HEK293T (cell line): Measurements from ENCODE around the gene TRABD2B.

Experiments
- CTCF ChIA-PET: fragments of 350-600 bp; formaldehyde crosslinking; extraction: SDS; loops from one replicate; lab custom pipeline; 2021; ENCODE audit warnings: antibody characterized with exemption, inconsistent platforms; lab: Yijun Ruan, JAX
- POLR2A ChIA-PET: fragments of 350-600 bp; formaldehyde crosslinking; extraction: SDS; loops from one replicate; lab custom pipeline; 2020; ENCODE audit warnings: antibody characterized with exemption, inconsistent platforms; lab: Yijun Ruan, JAX
- DNase-seq: peaks from one replicate; pipeline ENCODE4 v3.0.0; 2012; ENCODE audit warnings: mixed read lengths; ENCODE audit errors: extremely low spot score
- ARNT ChIP-seq: fragments of 450-650 bp; IDR thresholded peaks from 2 replicates; pipeline ENCODE4 v1.6.1; 2017; ENCODE audit warnings: mild to moderate bottlenecking
- BHLHE40 ChIP-seq: fragments of 450-650 bp; IDR thresholded peaks from 2 replicates; pipeline ENCODE4 v1.6.1; 2016; ENCODE audit warnings: mild to moderate bottlenecking, moderate library complexity, borderline replicate concordance
- CTBP1 ChIP-seq: fragments of 450-650 bp; IDR thresholded peaks from 2 replicates; pipeline ENCODE4 v1.6.1; 2016; ENCODE audit warnings: borderline replicate concordance
- ELF4 ChIP-seq: fragments of 450-650 bp; IDR thresholded peaks from 2 replicates; pipeline ENCODE4 v1.6.1; 2017; ENCODE audit warnings: antibody characterized with exemption
- FOXA1 ChIP-seq: fragments of 450-650 bp; IDR thresholded peaks from 2 replicates; pipeline ENCODE4 v1.6.1; 2016; ENCODE audit warnings: mild to moderate bottlenecking
- FOXK2 ChIP-seq: fragments of 450-650 bp; IDR thresholded peaks from 2 replicates; pipeline ENCODE4 v1.6.1; 2016; ENCODE audit warnings: mild to moderate bottlenecking
- FOXM1 ChIP-seq: fragments of 450-650 bp; IDR thresholded peaks from 2 replicates; pipeline ENCODE4 v1.6.1; 2017; ENCODE audit warnings: mild to moderate bottlenecking, borderline replicate concordance
- HDGF ChIP-seq: fragments of 450-650 bp; IDR thresholded peaks from 2 replicates; pipeline ENCODE4 v1.6.1; 2017; ENCODE audit warnings: antibody characterized with exemption, borderline replicate concordance
- L3MBTL2 ChIP-seq: fragments of 450-650 bp; conservative IDR thresholded peaks from 2 replicates; pipeline ENCODE4 v1.6.1; 2016; ENCODE audit warnings: mild to moderate bottlenecking
- LEF1 ChIP-seq: fragments of 450-650 bp; IDR thresholded peaks from 2 replicates; pipeline ENCODE4 v1.6.1; 2017; ENCODE audit warnings: mild to moderate bottlenecking, borderline replicate concordance
- NFRKB ChIP-seq: fragments of 450-650 bp; IDR thresholded peaks from 2 replicates; pipeline ENCODE4 v1.6.1; 2016; ENCODE audit warnings: mild to moderate bottlenecking, moderate library complexity
- SP1 ChIP-seq: fragments of 450-650 bp; IDR thresholded peaks from 2 replicates; pipeline ENCODE4 v1.6.1; 2017
- SUZ12 ChIP-seq: fragments of 450-650 bp; IDR thresholded peaks from 2 replicates; pipeline ENCODE4 v1.6.1; 2016; ENCODE audit warnings: mild to moderate bottlenecking
- TARDBP ChIP-seq: fragments of 450-650 bp; IDR thresholded peaks from 2 replicates; pipeline ENCODE4 v1.6.1; 2016
- ZNF384 ChIP-seq: fragments of 450-650 bp; IDR thresholded peaks from 2 replicates; pipeline ENCODE4 v1.6.1; 2016
- TF ChIP-seq, protein P1 (sequence below): fragments of 450-650 bp; IDR thresholded peaks from 2 replicates; pipeline ENCODE4 v1.6.1; 2016

Gene TRABD2B

DNA sequence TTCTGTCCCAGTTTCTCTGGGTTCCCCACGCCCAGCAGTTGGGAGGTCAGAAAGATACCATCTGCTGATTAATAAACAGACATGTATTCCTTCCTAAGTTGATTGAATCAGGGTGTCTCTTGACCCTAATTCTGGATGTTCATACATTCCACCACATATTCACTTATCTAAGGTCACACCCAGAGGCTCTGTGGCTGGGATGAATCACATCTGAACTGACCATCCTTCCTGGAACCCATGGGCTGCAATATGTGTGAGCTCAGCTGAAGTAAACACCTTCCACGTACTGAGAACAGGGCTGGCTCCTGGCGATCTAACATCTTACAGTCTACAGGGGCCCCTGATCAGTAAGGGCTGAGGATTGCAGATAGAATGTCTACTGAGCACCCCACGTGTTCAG is 20.5 kb upstream of the TRABD2B start:
- DNase-seq = no peak
- CTCF ChIA-PET = interaction anchor here (1.2 to 1.5 kb wide), 2 partner anchors 9 to 42 kb away, joined by 3 to 4 read pairs; no protein-coding TSS in a partner anchor
- POLR2A ChIA-PET = no interaction called here
- TF ChIP-seq LEF1 (no peak), ELF4 (no peak), BHLHE40 (no peak), NFRKB (no peak), L3MBTL2 (no peak), TARDBP (no peak), CTBP1 (no peak), FOXK2 (no peak), SP1 (no peak), ARNT (no peak), FOXM1 (no peak), FOXA1 (no peak), SUZ12 (no peak)
- TF ChIP-seq, protein P1, sequence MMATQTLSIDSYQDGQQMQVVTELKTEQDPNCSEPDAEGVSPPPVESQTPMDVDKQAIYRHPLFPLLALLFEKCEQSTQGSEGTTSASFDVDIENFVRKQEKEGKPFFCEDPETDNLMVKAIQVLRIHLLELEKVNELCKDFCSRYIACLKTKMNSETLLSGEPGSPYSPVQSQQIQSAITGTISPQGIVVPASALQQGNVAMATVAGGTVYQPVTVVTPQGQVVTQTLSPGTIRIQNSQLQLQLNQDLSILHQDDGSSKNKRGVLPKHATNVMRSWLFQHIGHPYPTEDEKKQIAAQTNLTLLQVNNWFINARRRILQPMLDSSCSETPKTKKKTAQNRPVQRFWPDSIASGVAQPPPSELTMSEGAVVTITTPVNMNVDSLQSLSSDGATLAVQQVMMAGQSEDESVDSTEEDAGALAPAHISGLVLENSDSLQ = no peak

DNA sequence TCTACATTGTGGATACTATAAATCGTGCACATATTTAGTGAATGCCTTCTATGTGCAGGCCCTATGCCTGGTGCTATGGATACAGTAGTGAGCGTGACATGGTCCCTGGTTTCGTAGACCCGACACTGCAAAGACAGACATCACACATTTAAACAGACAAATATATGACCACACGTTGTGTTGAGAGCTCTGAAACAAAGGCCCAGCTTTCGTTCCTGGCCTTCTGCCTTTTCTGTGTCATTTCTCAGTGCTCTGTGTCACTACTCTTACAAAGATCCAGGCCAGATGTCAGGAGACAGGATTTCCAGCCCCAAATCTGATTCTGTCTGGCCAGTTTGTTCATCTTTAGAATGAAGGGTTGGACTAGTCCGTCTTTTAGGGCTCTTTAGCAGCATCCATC is 19.3 kb upstream of the TRABD2B start:
- CTCF ChIA-PET = interaction anchor here (1.5 kb wide), 1 partner anchor 41 kb away, joined by 4 read pairs; no protein-coding TSS in a partner anchor
- POLR2A ChIA-PET = no interaction called here
- no peak for TF ChIP-seq BHLHE40
- no peak for DNase-seq

DNA sequence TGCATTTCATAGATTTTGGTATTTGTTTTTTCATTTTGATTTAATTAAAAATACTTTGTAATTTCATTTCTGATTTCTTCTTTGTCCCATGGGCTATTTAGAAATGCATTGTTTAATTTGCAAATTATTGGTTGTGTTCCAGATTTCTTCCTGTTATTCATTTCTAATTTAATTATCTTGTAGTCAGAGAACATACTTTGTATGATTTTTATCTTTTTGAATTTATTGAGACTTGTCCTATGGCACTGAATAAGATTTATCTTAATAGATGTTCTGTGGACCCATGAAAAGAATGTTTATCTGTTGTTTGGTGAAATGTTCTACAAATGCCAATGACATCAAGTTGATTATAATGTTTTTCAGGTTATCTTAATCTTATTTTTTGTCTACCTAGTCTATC is 16.1 kb upstream of the TRABD2B start:
- ChIA-PET POLR2A (no interaction called here), CTCF (no interaction called here)
- TF ChIP-seq TARDBP (no peak), CTBP1 (no peak), SP1 (no peak), BHLHE40 (no peak), NFRKB (no peak), LEF1 (no peak), ELF4 (no peak), HDGF (no peak), ZNF384 (no peak), FOXM1 (no peak), SUZ12 (no peak), FOXK2 (no peak), ARNT (no peak), FOXA1 (no peak)

DNA sequence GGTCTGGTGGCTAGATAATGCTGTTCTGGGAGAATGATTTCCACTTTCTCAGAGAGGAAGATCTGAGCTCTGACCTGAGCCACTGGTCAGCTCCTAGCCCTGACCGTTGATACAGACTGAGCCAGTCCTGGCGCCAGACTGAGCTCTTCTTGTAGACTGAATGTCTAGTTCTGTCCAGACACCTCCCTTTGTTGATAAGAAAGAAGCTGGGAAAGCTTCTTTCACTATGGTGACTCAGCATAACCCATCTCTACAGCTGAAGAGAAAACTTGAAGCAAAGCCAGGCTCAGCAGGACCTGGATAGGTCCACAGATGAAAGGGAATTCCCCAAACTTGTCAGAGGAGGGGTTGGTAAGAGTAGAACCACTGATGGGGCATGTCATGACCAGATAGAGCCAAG is 9.9 kb upstream of the TRABD2B start:
- TF ChIP-seq HDGF = no peak
- TF ChIP-seq CTBP1 = no peak
- TF ChIP-seq ELF4 = no peak
- TF ChIP-seq L3MBTL2 = no peak
- no peak for TF ChIP-seq FOXA1
- no peak for TF ChIP-seq SP1
- no peak for TF ChIP-seq SUZ12
- no peak for TF ChIP-seq TARDBP
- no peak for TF ChIP-seq ZNF384
- TF ChIP-seq, protein P1 = no peak
- no peak for TF ChIP-seq ARNT
- TF ChIP-seq BHLHE40 = no peak
- ChIA-PET POLR2A (no interaction called here), CTCF (no interaction called here)
- no peak for DNase-seq

More for the DNA sequence above, 16.1 kb upstream of the TRABD2B start:
- DNase-seq = no peak

DNA sequence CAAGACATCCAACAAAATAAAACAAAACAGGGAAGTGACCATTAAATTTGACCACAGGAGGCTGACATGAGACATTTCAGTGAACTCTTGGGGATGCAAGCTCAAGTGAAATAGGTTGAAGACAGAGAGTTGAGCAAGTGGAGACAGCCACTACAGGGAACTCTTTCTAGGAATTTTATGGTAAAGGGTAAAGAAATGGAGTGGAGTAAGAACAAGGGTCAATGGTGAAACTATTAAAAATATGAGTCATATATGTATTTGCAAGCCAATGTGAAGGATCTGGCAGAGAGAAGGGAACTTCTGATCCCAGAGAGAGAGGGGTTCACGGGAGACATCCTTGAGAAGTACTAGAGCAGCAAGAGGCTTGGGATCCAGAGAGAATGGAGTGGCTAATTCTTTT is 9.1 kb upstream of the TRABD2B start:
- DNase-seq = no peak
- no peak for TF ChIP-seq ELF4
- TF ChIP-seq BHLHE40 = no peak
- no peak for TF ChIP-seq ZNF384
- no peak for TF ChIP-seq L3MBTL2
- TF ChIP-seq LEF1 = no peak
- no peak for TF ChIP-seq CTBP1
- TF ChIP-seq ARNT = no peak
- TF ChIP-seq HDGF = no peak
- TF ChIP-seq, protein P1 = no peak
- TF ChIP-seq FOXA1 = no peak
- TF ChIP-seq TARDBP = no peak
- TF ChIP-seq FOXK2 = no peak
- no peak for TF ChIP-seq NFRKB
- ChIA-PET CTCF (no interaction called here), POLR2A (no interaction called here)

DNA sequence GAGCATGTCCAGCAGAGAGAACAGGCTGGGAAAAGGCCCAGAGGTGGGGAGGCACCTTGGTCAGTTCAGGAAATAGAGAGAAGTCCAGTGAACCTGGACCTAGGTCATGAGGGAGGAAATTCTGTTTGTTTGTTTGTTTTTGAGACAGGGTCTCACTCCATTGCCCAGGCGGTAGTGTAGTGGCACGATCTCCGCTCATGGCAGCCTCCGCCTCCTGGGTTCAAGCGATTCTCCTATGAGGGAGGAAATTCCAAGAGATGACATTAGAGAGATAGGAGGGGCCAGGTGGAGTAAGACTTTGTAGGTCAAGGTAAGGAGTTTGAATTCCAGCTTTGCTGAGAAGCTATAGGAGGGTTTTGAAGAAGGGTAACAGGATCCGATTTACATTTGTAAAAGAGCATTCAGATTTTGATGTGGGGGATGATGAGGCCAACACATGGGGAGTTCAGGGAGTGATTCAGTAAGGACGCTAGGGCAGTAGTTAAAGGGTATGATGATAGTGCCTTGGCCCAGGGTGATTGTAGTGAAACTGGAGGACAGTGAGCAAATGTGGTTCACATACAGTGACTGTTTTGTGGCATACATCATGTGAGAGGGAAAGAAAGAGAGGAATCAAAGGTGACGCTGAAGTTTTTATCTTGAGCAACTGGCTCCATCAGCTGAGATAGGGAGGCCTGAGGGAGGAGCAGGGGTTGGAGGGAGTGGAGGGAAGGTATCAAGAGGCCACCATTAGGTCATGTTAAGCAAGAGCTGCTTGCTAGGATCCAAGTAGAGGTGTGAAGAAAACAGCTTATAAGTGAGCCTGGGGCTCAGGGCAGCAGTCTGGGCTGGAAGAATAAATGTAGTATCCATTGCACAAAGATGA is 8.3 kb upstream of the TRABD2B start:
- POLR2A ChIA-PET = no interaction called here
- CTCF ChIA-PET = no interaction called here
- no peak for DNase-seq
- TF ChIP-seq BHLHE40 (no peak), ZNF384 (no peak), FOXM1 (no peak), ELF4 (no peak), TARDBP (no peak), FOXK2 (no peak), SP1 (no peak), SUZ12 (no peak), LEF1 (no peak), FOXA1 (no peak), CTBP1 (no peak), NFRKB (no peak), ARNT (no peak), L3MBTL2 (no peak)
- TF ChIP-seq, protein P1 = no peak
